IMR-90 (cell line): ENCODE results near the gene PSAP. TPM values are rescaled to one million over a fixed set of nuclear protein-coding genes. Genes with fewer than 3 reads are reported as not detected.

Source experiments
- ATAC-seq: fragments of 200-7000 bp; cut with Tn5 transposase; 2 replicates; pipeline ENCODE4 v1.9.1; 2020; ENCODE audit warnings: low read depth, mild to moderate bottlenecking, moderate library complexity
- BruUV-seq: library from RNA; stranded (reverse); fragments of 400-500 nt; replicated peaks from 2 replicates; lab custom pipeline; 2021; lab: Mats Ljungman, UMichigan
- CTCF ChIA-PET: fragments of 300-600 bp; formaldehyde crosslinking; extraction: SDS; loops from one replicate; lab custom pipeline; 2021; ENCODE audit warnings: antibody characterized with exemption; lab: Yijun Ruan, JAX
- POLR2A ChIA-PET: fragments of 300-600 bp; sonication (Branson Sonifier 250); formaldehyde crosslinking; loops from one replicate; lab custom pipeline; 2022; ENCODE audit warnings: antibody characterized with exemption; ENCODE audit not compliant: unreplicated experiment; lab: Charles Lee
- DNase-seq: peaks from one replicate; pipeline ENCODE4 v3.0.0; 2013
- H2AFZ ChIP-seq: replicated peaks from 2 replicates; pipeline ENCODE3; 2013; ENCODE audit warnings: low read length, mild to moderate bottlenecking; ENCODE audit not compliant: poor library complexity
- H2AK5ac ChIP-seq: 2 replicates; pipeline ENCODE4 v1.6.1; 2013; ENCODE audit warnings: low read depth, low read length, inconsistent platforms
- H2AK9ac ChIP-seq: replicated peaks from 2 replicates; pipeline ENCODE3; 2013; ENCODE audit warnings: mild to moderate bottlenecking, low read depth, low read length, moderate library complexity; ENCODE audit not compliant: poor library complexity
- H2BK120ac ChIP-seq: 2 replicates; pipeline ENCODE4 v1.6.1; 2013; ENCODE audit warnings: low read depth, low read length, inconsistent platforms
- H2BK15ac ChIP-seq: 3 replicates; pipeline ENCODE4 v1.6.1; 2013; ENCODE audit warnings: low read depth, low read length, inconsistent platforms
- H2BK20ac ChIP-seq: 2 replicates; pipeline ENCODE4 v1.6.1; 2013; ENCODE audit warnings: low read depth, mild to moderate bottlenecking, inconsistent platforms, low read length, moderate library complexity
- H2BK5ac ChIP-seq: 2 replicates; pipeline ENCODE4 v1.6.1; 2013; ENCODE audit warnings: mild to moderate bottlenecking, low read depth, low read length, inconsistent platforms; ENCODE audit not compliant: poor library complexity, severe bottlenecking
- H3K14ac ChIP-seq: replicated peaks from 2 replicates; pipeline ENCODE4 v1.6.1; 2013; ENCODE audit warnings: low read depth, low read length, inconsistent platforms
- H3K18ac ChIP-seq: 2 replicates; pipeline ENCODE4 v1.6.1; 2013; ENCODE audit warnings: low read depth, low read length, control low read depth
- H3K23ac ChIP-seq: 2 replicates; pipeline ENCODE4 v1.6.1; 2013; ENCODE audit warnings: low read depth, low read length, inconsistent platforms
- H3K27ac ChIP-seq: 2 replicates; pipeline ENCODE4 v1.5.1; 2013; ENCODE audit warnings: mild to moderate bottlenecking, control low read depth, low read length; ENCODE audit not compliant: insufficient read depth
- H3K27me3 ChIP-seq: 2 replicates; pipeline ENCODE4 v1.6.1; 2013; ENCODE audit warnings: low read length; ENCODE audit not compliant: control insufficient read depth, insufficient read depth
- H3K36me3 ChIP-seq: 2 replicates; pipeline ENCODE4 v1.6.1; 2013; ENCODE audit warnings: low read length, mixed read lengths; ENCODE audit not compliant: control insufficient read depth, insufficient read depth
- H3K4ac ChIP-seq: 2 replicates; pipeline ENCODE4 v1.6.1; 2013; ENCODE audit warnings: low read depth, low read length, inconsistent platforms
- H3K4me1 ChIP-seq: 2 replicates; pipeline ENCODE4 v1.6.1; 2013; ENCODE audit warnings: low read length, mixed read lengths; ENCODE audit not compliant: control insufficient read depth, insufficient read depth
- H3K4me2 ChIP-seq: 2 replicates; pipeline ENCODE4 v1.6.1; 2013; ENCODE audit warnings: low read depth, mild to moderate bottlenecking, control low read depth, low read length, moderate library complexity
- H3K4me3 ChIP-seq: 2 replicates; pipeline ENCODE4 v1.5.1; 2013; ENCODE audit warnings: low read depth, mild to moderate bottlenecking, control low read depth, low read length, moderate library complexity; ENCODE audit not compliant: insufficient read depth
- H3K56ac ChIP-seq: 2 replicates; pipeline ENCODE4 v1.6.1; 2013; ENCODE audit warnings: low read length, inconsistent platforms; ENCODE audit not compliant: insufficient read depth; ENCODE audit errors: extremely low read depth
- H3K79me1 ChIP-seq, 2 experiments: 2 replicates each; pipeline ENCODE4 v1.6.1; 2013; ENCODE audit warnings: low read length in 2 of 2, inconsistent platforms in 1 of 2, low read depth in 1 of 2
- H3K9ac ChIP-seq: 2 replicates; pipeline ENCODE4 v1.6.1; 2013; ENCODE audit warnings: low read depth, low read length, control low read depth
- H3K9me1 ChIP-seq: 2 replicates; pipeline ENCODE4 v1.6.1; 2013; ENCODE audit warnings: low read length, inconsistent platforms; ENCODE audit not compliant: insufficient read depth
- H3K9me3 ChIP-seq: 2 replicates; pipeline ENCODE4 v1.6.1; 2013; ENCODE audit warnings: low read length; ENCODE audit not compliant: control insufficient read depth, insufficient read depth
- H4K20me1 ChIP-seq: 2 replicates; pipeline ENCODE4 v1.6.1; 2013; ENCODE audit warnings: low read length, inconsistent platforms; ENCODE audit not compliant: insufficient read depth
- H4K5ac ChIP-seq: 2 replicates; pipeline ENCODE4 v1.6.1; 2013; ENCODE audit warnings: mild to moderate bottlenecking, low read depth, low read length, control low read depth
- H4K8ac ChIP-seq, 2 experiments: 2 replicates each; pipeline ENCODE4 v1.6.1; 2013; ENCODE audit warnings: low read depth in 2 of 2, low read length in 2 of 2, control low read depth in 1 of 2, inconsistent platforms in 1 of 2
- H4K91ac ChIP-seq: 2 replicates; pipeline ENCODE4 v1.6.1; 2013; ENCODE audit warnings: low read depth, low read length, inconsistent platforms; ENCODE audit not compliant: insufficient read depth
- CEBPB ChIP-seq: IDR thresholded peaks from 2 replicates; pipeline ENCODE4 v1.6.1; 2012; ENCODE audit warnings: low read depth, low read length, improper control_type of control experiment
- MXI1 ChIP-seq: IDR thresholded peaks from 2 replicates; pipeline ENCODE4 v1.6.1; 2012; ENCODE audit warnings: low read depth, mild to moderate bottlenecking, low read length, moderate library complexity, borderline replicate concordance
- WGBS, 2 experiments: methylation state at CpG; one replicate each; pipeline versions ENCODE4 v1.1.5 to v1.1.7; 2013; ENCODE audit warnings: missing lambda C conversion rate in 2 of 2; ENCODE audit not compliant: insufficient read length in 1 of 2; ENCODE audit errors: extremely low coverage in 2 of 2; 5-methylcytosine and 5-hydroxymethylcytosine counted together
- dilution Hi-C: fragments of 300-500 bp; cut with HindIII; formaldehyde crosslinking; loops from one replicate; pipeline ENCODE4 v1.14.3; 2018; ENCODE audit warnings: low sequenced_read_pairs; ENCODE audit not compliant: unreplicated experiment
- in situ Hi-C: fragments of 300-500 bp; cut with MboI; formaldehyde crosslinking; loops from 3 replicates; pipeline ENCODE4 v1.14.3; 2019; ENCODE audit warnings: low sequenced_read_pairs, inconsistent platforms, mixed read lengths
- intact Hi-C: fragments of 100-400 bp; cut with micrococcal nuclease; formaldehyde crosslinking; loops from 2 replicates; pipeline ENCODE4 v1.10.0; 2022
- polyA plus RNA-seq, 3 experiments: library from polyadenylated mRNA; depleted of rRNA; stranded (reverse); fragments of >200 nt; gene quantifications; 2 replicates each; pipeline ENCODE4 v1.2.3, GENCODE V29; 2012; ENCODE audit warnings: low replicate concordance in 1 of 3
- total RNA-seq: library from RNA; depleted of rRNA; stranded (reverse); fragments of >200 nt; gene quantifications from 2 replicates; pipeline ENCODE4 v1.2.3, GENCODE V29; 2012

PSAP gene
- total and polyA plus RNA-seq, 2 of the 4 experiments (the other 2 are of a cell fraction): 216 to 876 TPM

GRCh38 chr10:71801361-71801760, 49.7 kb downstream of the PSAP start:
- CTCF ChIA-PET: interaction anchor here (0.7 kb wide), 1 partner anchor 416 kb away, joined by 4 read pairs; no protein-coding TSS in a partner anchor
- 77% methylated on average over 1 of the region's 9 CpGs; no CpG with 5 or more reads in 1 of the 2 experiments for WGBS, 2 experiments
- no peaks in the 10 kb centered on the region for H3K4me1 ChIP-seq
- H4K20me1 ChIP-seq: no peaks in the 10 kb centered on the region
- no peak overlapping the region for H4K5ac ChIP-seq
- H2BK20ac ChIP-seq: no peak overlapping the region
- H4K8ac ChIP-seq: no peak overlapping the region
- ATAC-seq: no peak
- no peak overlapping the region for H3K14ac ChIP-seq
- in situ Hi-C loops (no loop called here), intact Hi-C loops (no loop called here), dilution Hi-C loops (no loop called here)
- no peak overlapping the region for H3K27ac ChIP-seq
- H3K9me1 ChIP-seq: no peaks in the 10 kb centered on the region
- TF ChIP-seq MXI1 (no peak), CEBPB (no peak)
- H3K23ac ChIP-seq: no peak overlapping the region
- no peak overlapping the region for H3K56ac ChIP-seq
- no peak overlapping the region for H2BK15ac ChIP-seq
- no peak overlapping the region for H2AK5ac ChIP-seq
- no peaks in the 10 kb centered on the region for H3K36me3 ChIP-seq
- no peak overlapping the region for H4K91ac ChIP-seq
- H3K18ac ChIP-seq: no peak overlapping the region
- peaks cover 34% of the 10 kb centered on the region for H3K27me3 ChIP-seq
- H3K4me2 ChIP-seq: no peak overlapping the region
- H3K4ac ChIP-seq: no peak overlapping the region
- POLR2A ChIA-PET: no interaction called here
- no peak overlapping the region for H2BK5ac ChIP-seq
- H3K79me1 ChIP-seq: no peaks in the 10 kb centered on the region
- no TSS peak for BruUV-seq
- no peak for DNase-seq
- no peak overlapping the region for H2AK9ac ChIP-seq
- no peak overlapping the region for H2BK120ac ChIP-seq
- H3K9ac ChIP-seq: no peak overlapping the region
- H3K9me3 ChIP-seq: no peaks in the 10 kb centered on the region
- no peak overlapping the region for H3K4me3 ChIP-seq
- no peak overlapping the region for H2AFZ ChIP-seq
